Esophagus squamous epithelium (tissue), 5 donors: Measurements from ENCODE around the gene ZNF746. TPM values are rescaled to one million over a fixed set of nuclear protein-coding genes. Genes with fewer than 3 reads are reported as not detected.

Experiments used
- DNase-seq: peaks from one replicate; lab custom pipeline; 2025; lab: John Stamatoyannopoulos, UW
- H3K27ac ChIP-seq, 4 donors: fragments of 200-600 bp; sonication (generic); one replicate each; pipeline ENCODE4 v1.5.1; 2016 to 2019; ENCODE audit warnings: mild to moderate bottlenecking in 1 of 4
- H3K27me3 ChIP-seq, 4 donors: fragments of 200-600 bp; sonication (generic); 1 replicate in 3 of 4; 2 replicates in 1 of 4; pipeline versions ENCODE4 v1.5.1 to v1.6.0; 2017 to 2021; ENCODE audit warnings: antibody characterized with exemption in 1 of 4
- H3K36me3 ChIP-seq, 3 donors: fragments of 200-600 bp; sonication (generic); one replicate each; pipeline ENCODE4 v1.5.1; 2016 to 2019
- H3K4me1 ChIP-seq, 3 donors: fragments of 200-600 bp; sonication (generic); one replicate each; pipeline ENCODE4 v1.5.1; 2017 to 2019
- H3K4me3 ChIP-seq, 4 donors: fragments of 200-600 bp; sonication (generic); 1 replicate in 3 of 4; 2 replicates in 1 of 4; pipeline ENCODE4 v1.5.1; 2016 to 2019; ENCODE audit warnings: mild to moderate bottlenecking in 2 of 4, moderate library complexity in 1 of 4
- H3K9me3 ChIP-seq, 3 donors: fragments of 200-600 bp; sonication (generic); one replicate each; pipeline ENCODE4 v1.5.1; 2016 to 2019
- CTCF ChIP-seq, 6 experiments: fragments of 450-650 bp in 4 of 6; fragments of 200-600 bp in 2 of 6; sonication (generic) in 2 of 6; IDR thresholded peaks; one replicate each; pipeline ENCODE4 v1.5.1; 2016 to 2019; ENCODE audit warnings: antibody characterized with exemption in 6 of 6, mild to moderate bottlenecking in 4 of 6, moderate library complexity in 4 of 6
- POLR2A ChIP-seq, 4 donors: fragments of 450-650 bp; IDR thresholded peaks; one replicate each; pipeline ENCODE4 v1.6.1; 2017; ENCODE audit warnings: antibody characterized with exemption in 4 of 4, mild to moderate bottlenecking in 4 of 4, moderate library complexity in 3 of 4
- WGBS, 2 donors: methylation state at CpG; one replicate each; pipeline ENCODE4 v1.1.5; 2018; 5-methylcytosine and 5-hydroxymethylcytosine counted together
- intact Hi-C: fragments of 100-400 bp; cut with DNase I; formaldehyde crosslinking; loops from one replicate; pipeline ENCODE4 v1.15.0; 2022
- total RNA-seq, 4 donors: library from RNA; depleted of rRNA; stranded (reverse); fragments of >200 nt; gene quantifications; one replicate each; pipeline ENCODE4 v1.1.0, GENCODE V29; 2016
- donor health status: DM: yes; HTN: yes; CAD: no.

Gene ZNF746
- total RNA-seq, 4 donors from 2014 or later, result 9.8 to 16.2 (median 12.5) TPM

GRCh38 chr7:149509774-149510173 is 12.2 kb upstream of the ZNF746 start:
- intact Hi-C loops, result no loop called here
- Histone ChIP-seq H3K27ac (no peak overlapping the region), H3K4me1 (no peaks in the 10 kb centered on the region), H3K27me3 (peaks cover 0 to 4% (median 0%) of the 10 kb centered on the region in 4 donors), H3K9me3 (peaks cover 0 to 39% (median 21%) of the 10 kb centered on the region in 3 donors), H3K4me3 (no peak overlapping the region), H3K36me3 (no peaks in the 10 kb centered on the region)
- TF ChIP-seq CTCF (IDR thresholded peaks at IDR 0.05) (no peak), POLR2A (IDR thresholded peaks at IDR 0.05) (no peak)
- DNase-seq, result no peak

GRCh38 chr7:149505551-149505950 is 7.9 kb upstream of the ZNF746 start:
- H3K27ac ChIP-seq, result no peak overlapping the region
- no peak for DNase-seq
- intact Hi-C loops, result no loop called here
- H3K4me1 ChIP-seq, result no peaks in the 10 kb centered on the region
- TF ChIP-seq CTCF (IDR thresholded peaks at IDR 0.05) (no peak), POLR2A (IDR thresholded peaks at IDR 0.05) (no peak)
- no peak overlapping the region for H3K4me3 ChIP-seq
- H3K9me3 ChIP-seq, result peaks cover 0 to 34% (median 14%) of the 10 kb centered on the region in 3 donors
- peaks cover 0 to 8% (median 0%) of the 10 kb centered on the region in 4 donors for H3K27me3 ChIP-seq
- no peaks in the 10 kb centered on the region for H3K36me3 ChIP-seq

- WGBS, 2 donors, result 60 to 93% methylated on average over 1 to 3 of the region's 13 CpGs
- peaks cover 0 to 8% (median 0%) of the 10 kb centered on the region in 4 donors for H3K27me3 ChIP-seq
- no peak overlapping the region for H3K4me3 ChIP-seq
- H3K36me3 ChIP-seq, result no peaks in the 10 kb centered on the region
- no peak for TF ChIP-seq POLR2A (IDR thresholded peaks at IDR 0.05)
- no peak for TF ChIP-seq CTCF (IDR thresholded peaks at IDR 0.05)
- H3K9me3 ChIP-seq, result peaks cover 0 to 7% (median 0%) of the 10 kb centered on the region in 3 donors
- intact Hi-C loops, result no loop called here
- H3K4me1 ChIP-seq, result peaks cover 0 to 10% (median 2%) of the 10 kb centered on the region in 3 donors
- H3K27ac ChIP-seq, result no peak overlapping the region
- no peak for DNase-seq
Measured at GRCh38 chr7:149501651-149502050, 4.0 kb upstream of the ZNF746 start.

GRCh38 chr7:149500910-149501309 is 3.3 kb upstream of the ZNF746 start:
- 0% methylated on average over 1 of the region's 4 CpGs; no CpG with 5 or more reads in 1 of the 2 donors for WGBS, 2 donors
- no peak for DNase-seq
- peaks cover 0 to 1% (median 0%) of the 10 kb centered on the region in 3 donors for H3K9me3 ChIP-seq
- peaks cover 0 to 4% (median 0%) of the 10 kb centered on the region in 4 donors for H3K27me3 ChIP-seq
- no peaks in the 10 kb centered on the region for H3K36me3 ChIP-seq
- H3K27ac ChIP-seq, result no peak overlapping the region
- peaks cover 3 to 18% (median 3%) of the 10 kb centered on the region in 3 donors for H3K4me1 ChIP-seq
- TF ChIP-seq CTCF (IDR thresholded peaks at IDR 0.05) (no peak), POLR2A (IDR thresholded peaks at IDR 0.05) (no peak)
- intact Hi-C loops, result no loop called here
- no peak overlapping the region for H3K4me3 ChIP-seq

GRCh38 chr7:149500201-149500600 is 2.6 kb upstream of the ZNF746 start:
- no peak for TF ChIP-seq POLR2A (IDR thresholded peaks at IDR 0.05)
- TF ChIP-seq CTCF (IDR thresholded peaks at IDR 0.05), result no peak
- H3K9me3 ChIP-seq, result no peaks in the 10 kb centered on the region
- no peaks in the 10 kb centered on the region for H3K36me3 ChIP-seq
- H3K4me1 ChIP-seq, result peaks cover 5 to 25% (median 10%) of the 10 kb centered on the region in 3 donors
- H3K27ac ChIP-seq, result no peak overlapping the region
- no peak overlapping the region for H3K4me3 ChIP-seq
- intact Hi-C loops, result no loop called here
- peaks cover 0 to 4% (median 0%) of the 10 kb centered on the region in 4 donors for H3K27me3 ChIP-seq
- DNase-seq, result no peak
